Measurements from ENCODE around the gene CORO1C.

- TF ChIP-seq CTCF (IDR thresholded peaks at IDR 0.05 in 4 of 5, conservative IDR thresholded peaks at IDR 0.05 in 1 of 5): no peak
- no peak for TF ChIP-seq POLR2A (IDR thresholded peaks at IDR 0.05)
Observed at GRCh38 chr12:108598553-108599250, 132.6 kb downstream of the CORO1C start.
